NK-92 (cell line): ENCODE results near the gene FGF7.
"Not testable (repeated sequence)": the region's sequence is repeated elsewhere in the genome, so short reads cannot be mapped to it uniquely, and the experiment has no call there.

Experiments used
- DNase-seq: peaks from one replicate; lab custom pipeline; 2025; ENCODE audit not compliant: unreplicated experiment; lab: John Stamatoyannopoulos, UW

Gene FGF7

GRCh38 chr15:49423021-49423420 is at the start of gene FGF7:
Gene FGF7 (plus strand): TSS chr15:49423242. CDS start chr15:49424298, 1,056 bp downstream.
- DNase-seq: no peak

GRCh38 chr15:49379996-49380395 is 43.0 kb upstream of the FGF7 start:
- no peak for DNase-seq

- DNase-seq: no peak
Observed at GRCh38 chr15:49380912-49381311, 42.1 kb upstream of the FGF7 start.

GRCh38 chr15:49382394-49382793 is 40.6 kb upstream of the FGF7 start:
- DNase-seq: no peak

- no peak for DNase-seq
Observed at GRCh38 chr15:49383266-49383665, 39.8 kb upstream of the FGF7 start.

GRCh38 chr15:49387471-49387870 is 35.6 kb upstream of the FGF7 start:
- DNase-seq: no peak

- not testable (repeated sequence) for DNase-seq
Observed at GRCh38 chr15:49402515-49403296, 20.3 kb upstream of the FGF7 start.

GRCh38 chr15:49406352-49407118 is 16.5 kb upstream of the FGF7 start:
- no peak for DNase-seq

- no peak for DNase-seq
Observed at GRCh38 chr15:49410641-49411040, 12.4 kb upstream of the FGF7 start.

- no peak for DNase-seq
Observed at GRCh38 chr15:49412797-49413196, 10.2 kb upstream of the FGF7 start.

- DNase-seq: no peak
Observed at GRCh38 chr15:49415149-49415548, 7.9 kb upstream of the FGF7 start.

GRCh38 chr15:49415638-49416037 is 7.4 kb upstream of the FGF7 start:
- no peak for DNase-seq

GRCh38 chr15:49418811-49419210 is 4.2 kb upstream of the FGF7 start:
- no peak for DNase-seq

GRCh38 chr15:49421991-49422390 is 1.1 kb upstream of the FGF7 start:
- no peak for DNase-seq

GRCh38 chr15:49423901-49424550 is 984 bp downstream of the FGF7 start:
- no peak for DNase-seq

GRCh38 chr15:49424954-49425353 is 1.9 kb downstream of the FGF7 start:
- no peak for DNase-seq

GRCh38 chr15:49427372-49427771 is 4.3 kb downstream of the FGF7 start:
- DNase-seq: no peak

GRCh38 chr15:49428409-49429095 is 5.5 kb downstream of the FGF7 start:
- DNase-seq: no peak

GRCh38 chr15:49430046-49430445 is 7.0 kb downstream of the FGF7 start:
- DNase-seq: no peak

- DNase-seq: no peak
Observed at GRCh38 chr15:49435174-49435573, 12.1 kb downstream of the FGF7 start.

- no peak for DNase-seq
Observed at GRCh38 chr15:49436751-49437150, 13.7 kb downstream of the FGF7 start.
